MCF 10A (cell line): Measurements from ENCODE around the gene CGB7. TPM values are rescaled to one million over a fixed set of nuclear protein-coding genes. Genes with fewer than 3 reads are reported as not detected.
"Not testable (repeated sequence)": the region's sequence is repeated elsewhere in the genome, so short reads cannot be mapped to it uniquely, and the experiment has no call there.

Experiments used
- BruUV-seq: library from RNA; stranded (reverse); fragments of 400-500 nt; replicated peaks from 2 replicates; lab custom pipeline; 2021; lab: Mats Ljungman, UMichigan
- CTCF ChIA-PET: fragments of 300-600 bp; sonication (Branson Sonifier 250); formaldehyde crosslinking; extraction: SDS; loops from one replicate; lab custom pipeline; 2021; ENCODE audit warnings: antibody characterized with exemption, inconsistent platforms; lab: Yijun Ruan, JAX
- POLR2A ChIA-PET: fragments of 300-600, 350-650 bp; sonication (Branson Sonifier 250); formaldehyde crosslinking; extraction: SDS; loops from one replicate; lab custom pipeline; 2020; ENCODE audit warnings: antibody characterized with exemption, inconsistent platforms; lab: Yijun Ruan, JAX
- DNase-seq: peaks from one replicate; pipeline ENCODE4 v3.0.0-alpha.2; 2018; ENCODE audit not compliant: unreplicated experiment
- H3K27ac Mint-ChIP-seq: one replicate; pipeline ENCODE4 v1.8.0; 2022; ENCODE audit warnings: mild to moderate bottlenecking, low read depth, mixed read lengths; ENCODE audit not compliant: unreplicated experiment
- H3K27me3 Mint-ChIP-seq: one replicate; pipeline ENCODE4 v1.8.0; 2022; ENCODE audit warnings: mixed read lengths; ENCODE audit not compliant: insufficient read depth, unreplicated experiment
- H3K36me3 Mint-ChIP-seq: one replicate; pipeline ENCODE4 v1.8.0; 2022; ENCODE audit warnings: mild to moderate bottlenecking, moderate library complexity, mixed read lengths; ENCODE audit not compliant: insufficient read depth, unreplicated experiment
- H3K4me1 Mint-ChIP-seq: one replicate; pipeline ENCODE4 v1.8.0; 2022; ENCODE audit warnings: mixed read lengths; ENCODE audit not compliant: insufficient read depth, unreplicated experiment
- H3K4me3 Mint-ChIP-seq: one replicate; pipeline ENCODE4 v1.8.0; 2022; ENCODE audit warnings: mild to moderate bottlenecking, moderate library complexity, mixed read lengths; ENCODE audit not compliant: unreplicated experiment
- H3K9me3 Mint-ChIP-seq: one replicate; pipeline ENCODE4 v1.8.0; 2022; ENCODE audit warnings: mixed read lengths; ENCODE audit not compliant: unreplicated experiment
- CTCF ChIP-seq: fragments of 200-600 bp; IDR thresholded peaks from one replicate; pipeline ENCODE4 v1.8.0; 2022; ENCODE audit warnings: antibody characterized with exemption, mild to moderate bottlenecking; ENCODE audit not compliant: unreplicated experiment
- intact Hi-C: fragments of 100-400 bp; cut with micrococcal nuclease; formaldehyde crosslinking; loops from 2 replicates; pipeline ENCODE4 v1.14.1; 2022
- total RNA-seq: library from RNA; stranded (reverse); gene quantifications from 2 replicates; pipeline ENCODE4 v1.2.3, GENCODE V29; 2022

CGB7 gene
- total RNA-seq, 1 experiment from 2014 or later: 2.5 TPM

- CTCF ChIA-PET: interaction anchor here (1.4 to 2.0 kb wide), 2 partner anchors 10 to 13 kb away, joined by 4 to 8 read pairs; no protein-coding TSS in a partner anchor
- POLR2A ChIA-PET: interaction anchor here (0.7 to 1.0 kb wide), 3 partner anchors 11 to 465 kb away, joined by 3 to 4 read pairs (median 3); partner anchors contain the start of gene SPHK2
- Mint-ChIP-seq H3K36me3 (peaks cover 24% of the 10 kb centered on the region), H3K27me3 (no peaks in the 10 kb centered on the region), H3K4me1 (peaks cover 17% of the 10 kb centered on the region), H3K4me3 (peak overlapping the region; percentile 97), H3K9me3 (no peaks in the 10 kb centered on the region), H3K27ac (peak overlapping the region; percentile 95)
- no TSS peak for BruUV-seq
- intact Hi-C loops: no loop called here
- DNase-seq: no peak
- no peak for TF ChIP-seq CTCF
Observed at GRCh38 chr19:49084206-49085019, 26.9 kb upstream of the CGB7 start.

- TF ChIP-seq CTCF: no peak
- Mint-ChIP-seq H3K4me3 (no peak overlapping the region), H3K4me1 (peaks cover 10% of the 10 kb centered on the region), H3K36me3 (peaks cover 7% of the 10 kb centered on the region), H3K27ac (no peak overlapping the region), H3K27me3 (no peaks in the 10 kb centered on the region), H3K9me3 (no peaks in the 10 kb centered on the region)
- ChIA-PET POLR2A (interaction anchor here (1.4 kb wide), 1 partner anchor 10 kb away, joined by 3 read pairs; no protein-coding TSS in a partner anchor), CTCF (interaction anchor here (0.6 to 1.1 kb wide), 3 partner anchors 17 to 145 kb away, joined by 3 to 5 read pairs (median 3); no protein-coding TSS in a partner anchor)
- DNase-seq: no peak
- intact Hi-C loops: no loop called here
- BruUV-seq: no TSS peak
Observed at GRCh38 chr19:49081273-49081672, 23.7 kb upstream of the CGB7 start.

GRCh38 chr19:49080392-49080791, 22.8 kb upstream of the CGB7 start:
- Mint-ChIP-seq H3K27ac (no peak overlapping the region), H3K4me1 (peaks cover 14% of the 10 kb centered on the region), H3K36me3 (peaks cover 4% of the 10 kb centered on the region), H3K9me3 (no peaks in the 10 kb centered on the region), H3K27me3 (no peaks in the 10 kb centered on the region), H3K4me3 (no peak overlapping the region)
- no TSS peak for BruUV-seq
- intact Hi-C loops: no loop called here
- POLR2A ChIA-PET: no interaction called here
- CTCF ChIA-PET: interaction anchor here (0.6 to 1.1 kb wide), 3 partner anchors 18 to 146 kb away, joined by 3 to 5 read pairs (median 3); no protein-coding TSS in a partner anchor
- no peak for DNase-seq
- no peak for TF ChIP-seq CTCF

- BruUV-seq, H3K4me3 Mint-ChIP-seq, H3K27ac Mint-ChIP-seq, H3K9me3 Mint-ChIP-seq, H3K36me3 Mint-ChIP-seq: not testable (repeated sequence)
- peak; percentile 68 for DNase-seq
- intact Hi-C loops: loop anchor here (1.0 to 2.0 kb wide), 2 partner anchors 76 to 149 kb away; no protein-coding TSS in a partner anchor
- Mint-ChIP-seq H3K27me3 (peaks cover 20% of the 10 kb centered on the region), H3K4me1 (peaks cover 19% of the 10 kb centered on the region)
- CTCF ChIA-PET: interaction anchor here (0.6 to 2.3 kb wide), 14 partner anchors 9 to 315 kb away, joined by 3 to 11 read pairs (median 4); partner anchors contain the start of genes GYS1 and RUVBL2
- POLR2A ChIA-PET: interaction anchor here (0.7 to 1.1 kb wide), 3 partner anchors 37 to 1381 kb away, joined by 3 to 4 read pairs (median 3); partner anchors contain the start of gene RUVBL2
- TF ChIP-seq CTCF: peak; percentile 68
Observed at GRCh38 chr19:49074869-49075268, 17.3 kb upstream of the CGB7 start.
